Central memory CD8-positive, alpha-beta T cell (primary cell): ENCODE measurements around the gene LPIN3.

Experiments used
- ATAC-seq: fragments of 150-1000 bp; cut with Tn5 transposase; replicated peaks from 2 replicates; pipeline ENCODE4 v1.10.0; 2022; ENCODE audit warnings: mild to moderate bottlenecking, moderate FRiP score, moderate number of reproducible peaks; ENCODE audit not compliant: poor library complexity, severe bottlenecking; ENCODE audit errors: extremely low read depth
- DNase-seq, 2 donors: peaks; one replicate each; pipeline ENCODE4 v3.0.0; 2021; ENCODE audit warnings: low spot score in 2 of 2
- H3K27ac Mint-ChIP-seq: one replicate; pipeline ENCODE4 v1.8.0; 2022; ENCODE audit warnings: low read depth, mild to moderate bottlenecking, moderate library complexity, mixed read lengths
- H3K27me3 Mint-ChIP-seq: one replicate; pipeline ENCODE4 v1.8.0; 2022; ENCODE audit warnings: mixed read lengths
- H3K36me3 Mint-ChIP-seq: one replicate; pipeline ENCODE4 v1.8.0; 2022; ENCODE audit warnings: mild to moderate bottlenecking, moderate library complexity, mixed read lengths; ENCODE audit not compliant: insufficient read depth
- H3K4me1 Mint-ChIP-seq: one replicate; pipeline ENCODE4 v1.8.0; 2022; ENCODE audit warnings: mixed read lengths
- H3K4me3 Mint-ChIP-seq: one replicate; pipeline ENCODE4 v1.8.0; 2022; ENCODE audit warnings: mild to moderate bottlenecking, moderate library complexity, mixed read lengths
- H3K9me3 Mint-ChIP-seq: one replicate; pipeline ENCODE4 v1.8.0; 2022; ENCODE audit warnings: mixed read lengths

Gene LPIN3

GRCh38 chr20:41331731-41332130, 8.9 kb upstream of the LPIN3 start:
- no peaks in the 10 kb centered on the region for H3K36me3 Mint-ChIP-seq
- no peak overlapping the region for H3K4me3 Mint-ChIP-seq
- no peak for ATAC-seq
- no peaks in the 10 kb centered on the region for H3K27me3 Mint-ChIP-seq
- no peak overlapping the region for H3K27ac Mint-ChIP-seq
- peaks cover 8% of the 10 kb centered on the region for H3K4me1 Mint-ChIP-seq
- no peak for DNase-seq
- H3K9me3 Mint-ChIP-seq: no peaks in the 10 kb centered on the region

- Mint-ChIP-seq H3K27ac (no peak overlapping the region), H3K36me3 (no peaks in the 10 kb centered on the region), H3K27me3 (no peaks in the 10 kb centered on the region), H3K4me1 (peaks cover 8% of the 10 kb centered on the region), H3K4me3 (no peak overlapping the region), H3K9me3 (no peaks in the 10 kb centered on the region)
- no peak for ATAC-seq
- DNase-seq: no peak
These were observed 6.6 kb upstream of the LPIN3 start for GRCh38 chr20:41334036-41334435.

- Mint-ChIP-seq H3K36me3 (no peaks in the 10 kb centered on the region), H3K27ac (no peak overlapping the region), H3K4me1 (peaks cover 6% of the 10 kb centered on the region), H3K9me3 (no peaks in the 10 kb centered on the region), H3K27me3 (peaks cover 5% of the 10 kb centered on the region), H3K4me3 (no peak overlapping the region)
- ATAC-seq: no peak
- no peak for DNase-seq
These were observed 5.9 kb upstream of the LPIN3 start for GRCh38 chr20:41334443-41335421.

- Mint-ChIP-seq H3K27ac (no peak overlapping the region), H3K27me3 (peaks cover 9% of the 10 kb centered on the region), H3K36me3 (no peaks in the 10 kb centered on the region), H3K9me3 (no peaks in the 10 kb centered on the region), H3K4me1 (peaks cover 11% of the 10 kb centered on the region), H3K4me3 (no peak overlapping the region)
- no peak for ATAC-seq
- DNase-seq: no peak
These were observed 5.0 kb upstream of the LPIN3 start for GRCh38 chr20:41335591-41335990.

- H3K27ac Mint-ChIP-seq: no peak overlapping the region
- no peaks in the 10 kb centered on the region for H3K9me3 Mint-ChIP-seq
- no peak overlapping the region for H3K4me3 Mint-ChIP-seq
- H3K4me1 Mint-ChIP-seq: peaks cover 11% of the 10 kb centered on the region
- ATAC-seq: no peak
- no peak for DNase-seq
- H3K27me3 Mint-ChIP-seq: peaks cover 9% of the 10 kb centered on the region
- H3K36me3 Mint-ChIP-seq: no peaks in the 10 kb centered on the region
These were observed 3.7 kb upstream of the LPIN3 start for GRCh38 chr20:41336711-41337492.

- DNase-seq: peak; percentile 72 to 86
- H3K9me3 Mint-ChIP-seq: no peaks in the 10 kb centered on the region
- no peak overlapping the region for H3K27ac Mint-ChIP-seq
- ATAC-seq: peak; percentile 88
- H3K36me3 Mint-ChIP-seq: no peaks in the 10 kb centered on the region
- H3K4me3 Mint-ChIP-seq: peak overlapping the region; percentile 73
- peaks cover 9% of the 10 kb centered on the region for H3K27me3 Mint-ChIP-seq
- peaks cover 11% of the 10 kb centered on the region for H3K4me1 Mint-ChIP-seq
These were observed 679 bp upstream of the LPIN3 start for GRCh38 chr20:41339957-41340326.

- Mint-ChIP-seq H3K9me3 (no peaks in the 10 kb centered on the region), H3K4me1 (peaks cover 11% of the 10 kb centered on the region), H3K27ac (no peak overlapping the region), H3K36me3 (no peaks in the 10 kb centered on the region), H3K4me3 (no peak overlapping the region), H3K27me3 (peaks cover 9% of the 10 kb centered on the region)
- ATAC-seq (no peak), DNase-seq (no peak)
These were observed 2.1 kb downstream of the LPIN3 start for GRCh38 chr20:41342474-41343464.

- H3K27me3 Mint-ChIP-seq: peaks cover 6% of the 10 kb centered on the region
- H3K27ac Mint-ChIP-seq: no peak overlapping the region
- no peak for ATAC-seq
- H3K4me3 Mint-ChIP-seq: no peak overlapping the region
- no peak for DNase-seq
- H3K4me1 Mint-ChIP-seq: peaks cover 10% of the 10 kb centered on the region
- H3K9me3 Mint-ChIP-seq: no peaks in the 10 kb centered on the region
- no peaks in the 10 kb centered on the region for H3K36me3 Mint-ChIP-seq
These were observed 3.9 kb downstream of the LPIN3 start for GRCh38 chr20:41344477-41344876.

GRCh38 chr20:41344938-41345728, 4.5 kb downstream of the LPIN3 start:
- H3K4me1 Mint-ChIP-seq: peaks cover 4% of the 10 kb centered on the region
- H3K36me3 Mint-ChIP-seq: no peaks in the 10 kb centered on the region
- H3K4me3 Mint-ChIP-seq: no peak overlapping the region
- ATAC-seq (no peak), DNase-seq (no peak)
- no peak overlapping the region for H3K27ac Mint-ChIP-seq
- H3K27me3 Mint-ChIP-seq: peaks cover 2% of the 10 kb centered on the region
- no peaks in the 10 kb centered on the region for H3K9me3 Mint-ChIP-seq

- no peak overlapping the region for H3K27ac Mint-ChIP-seq
- no peak overlapping the region for H3K4me3 Mint-ChIP-seq
- H3K9me3 Mint-ChIP-seq: no peaks in the 10 kb centered on the region
- ATAC-seq: no peak
- DNase-seq: no peak
- no peaks in the 10 kb centered on the region for H3K36me3 Mint-ChIP-seq
- peaks cover 8% of the 10 kb centered on the region for H3K27me3 Mint-ChIP-seq
- no peaks in the 10 kb centered on the region for H3K4me1 Mint-ChIP-seq
These were observed 5.1 kb downstream of the LPIN3 start for GRCh38 chr20:41345729-41346067.

- Mint-ChIP-seq H3K9me3 (no peaks in the 10 kb centered on the region), H3K4me1 (no peaks in the 10 kb centered on the region), H3K36me3 (no peaks in the 10 kb centered on the region), H3K4me3 (no peak overlapping the region), H3K27me3 (peaks cover 18% of the 10 kb centered on the region), H3K27ac (no peak overlapping the region)
- ATAC-seq (no peak), DNase-seq (no peak)
These were observed 7.2 kb downstream of the LPIN3 start for GRCh38 chr20:41347523-41348429.
